HG03066 (cell line): ENCODE measurements around the gene VAT1.
"Not testable (repeated sequence)": the region's sequence is repeated elsewhere in the genome, so short reads cannot be mapped to it uniquely, and the experiment has no call there.

ENCODE experiments used
- ATAC-seq: cut with Tn5 transposase; IDR thresholded peaks from one replicate; pipeline ENCODE4 v1.9.1; 2021; ENCODE audit warnings: low read depth; ENCODE audit not compliant: unreplicated experiment

The VAT1 gene

GRCh38 chr17:42975701-42976100 is 46.5 kb downstream of the VAT1 start:
- ATAC-seq: not testable (repeated sequence)

- no peak for ATAC-seq
These were observed 46.9 kb downstream of the VAT1 start for GRCh38 chr17:42975265-42975664.

- not testable (repeated sequence) for ATAC-seq
These were observed 48.9 kb downstream of the VAT1 start for GRCh38 chr17:42973323-42973722.

GRCh38 chr17:42971589-42971988 is 50.6 kb downstream of the VAT1 start:
- ATAC-seq: no peak

GRCh38 chr17:42969001-42969581 is 53.1 kb downstream of the VAT1 start:
- no peak for ATAC-seq

GRCh38 chr17:42967925-42968324 is 54.3 kb downstream of the VAT1 start:
- no peak for ATAC-seq
